K562 (cell line): ENCODE results near the gene NSUN2. TPM values are rescaled to one million over a fixed set of nuclear protein-coding genes. Genes with fewer than 3 reads are reported as not detected.
"Not testable (repeated sequence)": the region's sequence is repeated elsewhere in the genome, so short reads cannot be mapped to it uniquely, and the experiment has no call there.

ENCODE experiments used
- ATAC-seq: fragments of 200-7000 bp; cut with Tn5 transposase; 3 replicates; pipeline ENCODE4 v1.9.1; 2020; ENCODE audit warnings: moderate library complexity
- BruUV-seq: library from RNA; stranded (reverse); fragments of 400-500 nt; replicated peaks from 2 replicates; lab custom pipeline; 2021; lab: Mats Ljungman, UMichigan
- CTCF ChIA-PET: fragments of 300-600 bp; formaldehyde crosslinking; extraction: SDS; loops from one replicate; lab custom pipeline; 2021; ENCODE audit warnings: low intra/inter-chr PET ratio; lab: Yijun Ruan, JAX
- POLR2A ChIA-PET: fragments of 300-600, 350-650 bp; sonication (Branson Sonifier 250); formaldehyde crosslinking; extraction: SDS; loops from one replicate; lab custom pipeline; 2021; ENCODE audit warnings: antibody characterized with exemption, inconsistent platforms; lab: Yijun Ruan, JAX
- DNase-seq, 4 experiments: peaks; one replicate each; pipeline versions ENCODE4 v3.0.0 to v3.0.0-alpha.2; 2011 to 2018; ENCODE audit warnings: low spot score in 3 of 4, mixed read lengths in 3 of 4; ENCODE audit errors: extremely low read depth in 1 of 4
- FAIRE-seq: peaks from 2 replicates; lab custom pipeline; 2011; peaks lifted over from hg19 to GRCh38; lab: Jason Lieb, UNC
- H2AFZ ChIP-seq: 2 replicates; pipeline ENCODE4 v1.6.0; 2011; ENCODE audit warnings: low read depth, low read length, control low read depth, inconsistent platforms
- H3K27ac ChIP-seq: fragments of 200-600 bp; 3 replicates; pipeline ENCODE4 v1.8.0; 2011; ENCODE audit warnings: low read depth, mild to moderate bottlenecking, control low read depth, inconsistent platforms, low read length, moderate library complexity, mixed read lengths; ENCODE audit errors: extremely low read depth
- H3K27me3 ChIP-seq, 2 experiments: fragments of 300-600 bp in 1 of 2; 2 replicates in 1 of 2; 3 replicates in 1 of 2; pipeline versions ENCODE4 v1.6.0 to v1.8.0; 2011; ENCODE audit warnings: inconsistent platforms in 2 of 2, low read length in 2 of 2, mild to moderate bottlenecking in 1 of 2, mixed read lengths in 1 of 2, moderate library complexity in 1 of 2; ENCODE audit not compliant: control insufficient read depth in 2 of 2, insufficient read depth in 2 of 2
- H3K36me3 ChIP-seq: fragments of 300-600 bp; 3 replicates; pipeline ENCODE4 v1.8.0; 2011; ENCODE audit warnings: mild to moderate bottlenecking, low read length, inconsistent platforms; ENCODE audit not compliant: control insufficient read depth, insufficient read depth
- H3K4me1 ChIP-seq, 2 experiments: fragments of 200-600 bp in 1 of 2; replicated peaks in 1 of 2; 2 replicates in 1 of 2; 3 replicates in 1 of 2; pipeline versions ENCODE4 v1.5.1 to v1.8.0; 2011; ENCODE audit warnings: inconsistent platforms in 2 of 2, low read length in 2 of 2, mild to moderate bottlenecking in 1 of 2, mixed read lengths in 1 of 2, moderate library complexity in 1 of 2; ENCODE audit not compliant: control insufficient read depth in 2 of 2, insufficient read depth in 2 of 2
- H3K4me2 ChIP-seq: 2 replicates; pipeline ENCODE4 v1.6.1; 2011; ENCODE audit warnings: low read length, control low read depth, inconsistent platforms, mixed read lengths; ENCODE audit not compliant: insufficient read depth
- H3K4me3 ChIP-seq: fragments of 200-600 bp; sonication (generic), shearing (Covaris generic); 2 replicates; pipeline ENCODE4 v1.5.1; 2016; ENCODE audit warnings: control low read depth, inconsistent platforms
- H3K79me2 ChIP-seq: fragments of 200-600 bp; 3 replicates; pipeline ENCODE4 v1.8.0; 2011; ENCODE audit warnings: low read length, inconsistent platforms; ENCODE audit not compliant: control insufficient read depth, insufficient read depth
- H3K9ac ChIP-seq, 2 experiments: 2 replicates each; pipeline versions ENCODE4 v1.6.0 to v1.6.1; 2011; ENCODE audit warnings: low read depth in 2 of 2, low read length in 2 of 2, control low read depth in 1 of 2, inconsistent platforms in 1 of 2, mild to moderate bottlenecking in 1 of 2, mixed read lengths in 1 of 2; ENCODE audit not compliant: insufficient read depth in 1 of 2
- H3K9me1 ChIP-seq: one replicate; pipeline ENCODE4 v1.6.0; 2011; ENCODE audit warnings: inconsistent platforms, mild to moderate bottlenecking, low read length, moderate library complexity; ENCODE audit not compliant: control insufficient read depth, insufficient read depth
- H3K9me3 ChIP-seq: replicated peaks from 2 replicates; pipeline ENCODE4 v1.5.1; 2011; ENCODE audit warnings: low read depth, low read length, inconsistent platforms; ENCODE audit not compliant: control insufficient read depth, insufficient read depth
- H4K20me1 ChIP-seq: replicated peaks from 2 replicates; pipeline ENCODE4 v1.6.1; 2011; ENCODE audit warnings: low read length, inconsistent platforms, mixed read lengths; ENCODE audit not compliant: control insufficient read depth, insufficient read depth
- PCBP1 ChIP-seq: fragments of 200-400 bp; formaldehyde crosslinking; IDR thresholded peaks from 2 replicates; pipeline ENCODE4 v1.6.1; 2018; ENCODE audit warnings: mild to moderate bottlenecking, low read depth, low read length; ENCODE audit not compliant: poor library complexity, severe bottlenecking
- SRSF9 ChIP-seq: fragments of 200-400 bp; formaldehyde crosslinking; IDR thresholded peaks from 2 replicates; pipeline ENCODE4 v1.6.1; 2017; ENCODE audit warnings: low read depth, low read length, borderline replicate concordance
- ZNF263 ChIP-seq: sonication (generic); formaldehyde crosslinking; IDR thresholded peaks from 2 replicates; pipeline ENCODE4 v1.8.0; 2022; ENCODE audit warnings: mild to moderate bottlenecking, missing genetic modification reagents, borderline replicate concordance
- WGBS: fragments of 100-300 bp; shearing (Covaris generic); methylation state at CpG from one replicate; pipeline ENCODE4 v1.1.6; 2016; ENCODE audit warnings: low coverage, mixed read lengths; ENCODE audit not compliant: insufficient coverage; ENCODE audit errors: missing lambda C conversion rate; 5-methylcytosine and 5-hydroxymethylcytosine counted together
- in situ Hi-C: fragments of 300-500 bp; cut with MboI; formaldehyde crosslinking; loops from 4 replicates; pipeline ENCODE4 v1.15.0; 2018; ENCODE audit warnings: inconsistent platforms, mixed read lengths
- intact Hi-C: fragments of 100-400 bp; cut with micrococcal nuclease; formaldehyde crosslinking; loops from 2 replicates; pipeline ENCODE4 v1.14.2; 2022
- polyA plus RNA-seq, 8 experiments: library from polyadenylated mRNA; depleted of rRNA in 4 of 8; stranded (reverse) in 5 of 8; unstranded in 3 of 8; fragments of >200 nt; fragmentation: Nextera tagmentation in 2 of 8; fragmentation: Illumina TruSeq in 1 of 8; extraction: Ambion mirVana in 2 of 8; extraction: Trizol in 1 of 8; gene quantifications; 2 replicates each; pipeline versions ENCODE4 v1.2.1 to v1.2.3, GENCODE V29; 2011 to 2014; ENCODE audit warnings: inconsistent platforms in 1 of 8, missing spikeins in 1 of 8
- total RNA-seq, 7 experiments: library from RNA; depleted of rRNA in 6 of 7; stranded (reverse); fragments of >200 nt in 6 of 7; fragmentation: Illumina TruSeq in 2 of 7; extraction: Trizol in 2 of 7; gene quantifications; 2 replicates each; pipeline versions ENCODE4 v1.2.1 to v1.2.3, GENCODE V29; 2011 to 2021; ENCODE audit warnings: low replicate concordance in 1 of 7
- TF ChIP-seq, protein P1 (sequence below): IDR thresholded peaks from 2 replicates; pipeline ENCODE4 v1.6.1; 2016; ENCODE audit warnings: missing genetic modification characterization, missing compliant biosample characterization

Gene NSUN2
- total and polyA plus RNA-seq, 9 of the 15 experiments (the other 6 are each of a cell fraction or from before 2014, with no cell fraction given): 9.2 to 167 (median 127) TPM

DNA sequence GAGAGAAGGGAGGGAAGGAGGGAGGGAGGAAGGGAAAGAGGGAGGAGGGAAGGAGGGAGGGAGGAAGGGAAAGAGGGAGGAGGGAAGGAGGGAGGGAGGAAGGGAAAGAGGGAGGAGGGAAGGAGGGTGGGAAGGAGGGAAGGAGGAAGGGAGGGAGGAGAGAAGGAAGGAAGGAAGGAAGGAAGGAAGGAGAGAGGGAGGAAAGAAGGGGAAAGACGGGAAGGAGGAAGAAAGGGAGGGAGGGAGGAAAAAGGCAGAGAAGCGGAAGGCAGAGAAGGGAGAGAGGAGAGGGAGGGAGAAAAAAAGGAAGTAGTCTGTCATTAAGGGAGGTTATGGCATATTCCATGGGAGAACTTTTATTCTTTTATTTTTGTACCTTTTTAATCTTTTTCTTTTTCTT lies 61.2 kb downstream of the NSUN2 start:
- H3K27ac ChIP-seq, DNase-seq, H3K4me3 ChIP-seq, FAIRE-seq, H3K9ac ChIP-seq, ATAC-seq, H3K4me2 ChIP-seq, POLR2A ChIA-PET, H3K9me1 ChIP-seq, H2AFZ ChIP-seq, in situ Hi-C loops, H3K9me3 ChIP-seq, BruUV-seq, H3K36me3 ChIP-seq, H3K4me1 ChIP-seq, H4K20me1 ChIP-seq, H3K79me2 ChIP-seq, CTCF ChIA-PET: not testable (repeated sequence)
- intact Hi-C loops: loop anchor here (10.0 kb wide), 1 partner anchor 267 kb away; no protein-coding TSS in a partner anchor
- peak; percentile 67 for TF ChIP-seq PCBP1
- peak; percentile 62; the same call in 1 of the 2 replicates for TF ChIP-seq ZNF263
- TF ChIP-seq, protein P1, sequence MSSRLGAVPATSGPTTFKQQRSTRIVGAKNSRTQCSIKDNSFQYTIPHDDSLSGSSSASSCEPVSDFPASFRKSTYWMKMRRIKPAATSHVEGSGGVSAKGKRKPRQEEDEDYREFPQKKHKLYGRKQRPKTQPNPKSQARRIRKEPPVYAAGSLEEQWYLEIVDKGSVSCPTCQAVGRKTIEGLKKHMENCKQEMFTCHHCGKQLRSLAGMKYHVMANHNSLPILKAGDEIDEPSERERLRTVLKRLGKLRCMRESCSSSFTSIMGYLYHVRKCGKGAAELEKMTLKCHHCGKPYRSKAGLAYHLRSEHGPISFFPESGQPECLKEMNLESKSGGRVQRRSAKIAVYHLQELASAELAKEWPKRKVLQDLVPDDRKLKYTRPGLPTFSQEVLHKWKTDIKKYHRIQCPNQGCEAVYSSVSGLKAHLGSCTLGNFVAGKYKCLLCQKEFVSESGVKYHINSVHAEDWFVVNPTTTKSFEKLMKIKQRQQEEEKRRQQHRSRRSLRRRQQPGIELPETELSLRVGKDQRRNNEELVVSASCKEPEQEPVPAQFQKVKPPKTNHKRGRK: peak; percentile 34; the same call in 1 of the 2 replicates
- H3K27me3 ChIP-seq: peaks cover 29 to 46% of the 10 kb centered on the region in 2 experiments
- WGBS: 33% methylated on average over 1 of the region's 2 CpGs

DNA sequence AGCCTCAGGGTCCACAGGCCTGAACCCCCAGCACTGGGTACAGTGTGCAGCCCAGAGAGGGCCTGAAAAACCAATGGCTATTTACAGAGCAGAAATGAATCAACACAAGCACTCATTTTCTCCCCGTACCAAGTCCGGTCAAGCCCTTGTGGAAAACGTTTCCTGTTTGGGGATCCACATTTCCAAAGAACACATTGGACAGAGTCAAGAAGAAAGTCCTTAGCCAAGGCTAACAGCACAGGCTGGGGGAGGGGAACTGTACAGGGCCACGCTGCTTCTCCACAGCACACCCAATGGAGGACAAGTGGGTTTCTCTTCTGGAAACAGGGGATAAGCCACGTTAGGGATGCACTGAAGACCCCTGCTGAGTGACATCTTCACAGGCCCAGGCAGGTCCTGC lies 62.3 kb downstream of the NSUN2 start:
- in situ Hi-C loops: no loop called here
- TF ChIP-seq SRSF9: no peak
- CTCF ChIA-PET: no interaction called here

More for the DNA sequence above, 62.3 kb downstream of the NSUN2 start:
- Histone ChIP-seq H3K79me2 (no peaks in the 10 kb centered on the region), H3K4me1 (peaks cover 0 to 4% of the 10 kb centered on the region in 2 experiments; a peak in 1 of 5 replicates), H3K9me3 (no peaks in the 10 kb centered on the region), H3K4me2 (no peak overlapping the region), H3K27me3 (peaks cover 27 to 39% of the 10 kb centered on the region in 2 experiments), H3K9me1 (no peaks in the 10 kb centered on the region), H3K9ac (no peak overlapping the region), H3K36me3 (no peaks in the 10 kb centered on the region), H3K4me3 (no peak overlapping the region), H2AFZ (no peak overlapping the region), H3K27ac (no peak overlapping the region), H4K20me1 (0 out of 2 replicates have a peak, but pooled peaks cover 4% of the 10 kb centered on the region)
- POLR2A ChIA-PET: no interaction called here
- FAIRE-seq (no peak), DNase-seq (no peak), ATAC-seq (no peak)
- 0% methylated on average over 5 of the region's 5 CpGs for WGBS
- intact Hi-C loops: loop anchor here (10.0 kb wide), 1 partner anchor 266 kb away; no protein-coding TSS in a partner anchor
- no TSS peak for BruUV-seq
